K562 (cell line): ENCODE measurements around the gene NFKBIA. TPM values are rescaled to one million over a fixed set of nuclear protein-coding genes. Genes with fewer than 3 reads are reported as not detected.

Experiments
- KDM1A ChIP-seq, 2 experiments: fragments of 450-650 bp; IDR thresholded peaks; 2 replicates each; pipeline ENCODE4 v1.6.1; 2016; ENCODE audit warnings: mild to moderate bottlenecking in 2 of 2
- ZNF449 ChIP-seq: fragments of 250-450 bp; sonication (Bioruptor Pico); IDR thresholded peaks from 2 replicates; pipeline ENCODE4 v1.8.0; 2022; ENCODE audit warnings: moderate library complexity, mild to moderate bottlenecking, inconsistent platforms
- polyA plus RNA-seq, 8 experiments: library from polyadenylated mRNA; depleted of rRNA in 4 of 8; stranded (reverse) in 5 of 8; unstranded in 3 of 8; fragments of >200 nt; fragmentation: Nextera tagmentation in 2 of 8; fragmentation: Illumina TruSeq in 1 of 8; extraction: Ambion mirVana in 2 of 8; extraction: Trizol in 1 of 8; gene quantifications; 2 replicates each; pipeline versions ENCODE4 v1.2.1 to v1.2.3, GENCODE V29; 2011 to 2014; ENCODE audit warnings: inconsistent platforms in 1 of 8, missing spikeins in 1 of 8
- total RNA-seq, 7 experiments: library from RNA; depleted of rRNA in 6 of 7; stranded (reverse); fragments of >200 nt in 6 of 7; fragmentation: Illumina TruSeq in 2 of 7; extraction: Trizol in 2 of 7; gene quantifications; 2 replicates each; pipeline versions ENCODE4 v1.2.1 to v1.2.3, GENCODE V29; 2011 to 2021; ENCODE audit warnings: low replicate concordance in 1 of 7
- TF ChIP-seq, protein P1 (sequence below), 2 experiments: fragments of 450-650 bp; formaldehyde crosslinking in 1 of 2; IDR thresholded peaks; 2 replicates each; pipeline versions ENCODE4 v1.4.0 to v1.6.1; 2014 to 2020; ENCODE audit warnings: mild to moderate bottlenecking in 2 of 2, borderline replicate concordance in 1 of 2, low read depth in 1 of 2

The NFKBIA gene
- total and polyA plus RNA-seq, 9 of the 15 experiments (the other 6 are each of a cell fraction or from before 2014, with no cell fraction given) = 6.9 to 31.8 (median 18.2) TPM

DNA sequence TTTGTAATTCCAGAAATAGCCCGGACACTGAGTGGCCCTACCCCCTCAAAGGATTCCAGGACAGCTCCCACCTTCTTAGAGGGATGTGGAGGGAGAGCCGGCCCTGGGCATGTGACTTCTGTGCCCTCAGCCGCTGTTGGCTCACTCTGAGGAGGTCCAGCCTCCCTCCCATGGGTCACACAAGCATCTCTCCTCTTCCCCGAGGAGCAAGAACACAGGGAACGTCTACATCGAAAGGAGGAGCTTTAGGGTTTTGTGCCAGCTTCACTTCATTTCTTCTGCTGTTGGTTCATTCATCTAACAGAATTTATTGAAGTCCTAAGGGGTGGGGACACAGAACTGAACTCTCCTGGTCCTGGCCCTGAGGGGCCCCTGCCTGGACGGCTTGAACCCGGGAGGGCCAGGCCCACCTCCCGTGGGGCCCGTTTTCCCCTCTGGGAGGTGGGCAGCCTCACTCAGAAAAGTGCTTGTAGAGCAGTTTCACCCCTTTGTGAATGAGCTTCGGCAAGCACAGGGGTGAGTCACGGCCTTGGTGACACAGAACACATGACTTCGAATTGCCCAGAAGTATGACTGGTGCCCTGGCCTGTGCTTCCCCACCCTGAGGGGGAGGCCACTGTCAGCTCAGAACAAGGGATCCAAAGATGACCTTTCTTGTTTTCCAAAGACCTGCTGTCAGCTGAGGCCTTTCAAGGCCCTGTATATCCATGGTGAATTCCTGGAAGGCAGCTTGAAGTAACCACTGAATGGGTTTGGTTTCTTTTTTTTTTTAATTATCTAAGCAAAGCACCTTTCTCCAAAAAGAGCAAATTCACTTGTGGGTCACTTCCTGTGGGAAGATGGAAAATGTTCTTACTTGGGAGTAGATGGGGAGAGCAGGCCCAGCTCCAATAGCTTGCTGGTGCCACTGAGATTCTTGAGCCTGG lies 39.2 kb downstream of the NFKBIA start (continued):
- TF ChIP-seq KDM1A (IDR thresholded peaks at IDR 0.05) = peak; percentile 14 to 49; a peak in 1 of 4 replicates
- TF ChIP-seq, protein P1, sequence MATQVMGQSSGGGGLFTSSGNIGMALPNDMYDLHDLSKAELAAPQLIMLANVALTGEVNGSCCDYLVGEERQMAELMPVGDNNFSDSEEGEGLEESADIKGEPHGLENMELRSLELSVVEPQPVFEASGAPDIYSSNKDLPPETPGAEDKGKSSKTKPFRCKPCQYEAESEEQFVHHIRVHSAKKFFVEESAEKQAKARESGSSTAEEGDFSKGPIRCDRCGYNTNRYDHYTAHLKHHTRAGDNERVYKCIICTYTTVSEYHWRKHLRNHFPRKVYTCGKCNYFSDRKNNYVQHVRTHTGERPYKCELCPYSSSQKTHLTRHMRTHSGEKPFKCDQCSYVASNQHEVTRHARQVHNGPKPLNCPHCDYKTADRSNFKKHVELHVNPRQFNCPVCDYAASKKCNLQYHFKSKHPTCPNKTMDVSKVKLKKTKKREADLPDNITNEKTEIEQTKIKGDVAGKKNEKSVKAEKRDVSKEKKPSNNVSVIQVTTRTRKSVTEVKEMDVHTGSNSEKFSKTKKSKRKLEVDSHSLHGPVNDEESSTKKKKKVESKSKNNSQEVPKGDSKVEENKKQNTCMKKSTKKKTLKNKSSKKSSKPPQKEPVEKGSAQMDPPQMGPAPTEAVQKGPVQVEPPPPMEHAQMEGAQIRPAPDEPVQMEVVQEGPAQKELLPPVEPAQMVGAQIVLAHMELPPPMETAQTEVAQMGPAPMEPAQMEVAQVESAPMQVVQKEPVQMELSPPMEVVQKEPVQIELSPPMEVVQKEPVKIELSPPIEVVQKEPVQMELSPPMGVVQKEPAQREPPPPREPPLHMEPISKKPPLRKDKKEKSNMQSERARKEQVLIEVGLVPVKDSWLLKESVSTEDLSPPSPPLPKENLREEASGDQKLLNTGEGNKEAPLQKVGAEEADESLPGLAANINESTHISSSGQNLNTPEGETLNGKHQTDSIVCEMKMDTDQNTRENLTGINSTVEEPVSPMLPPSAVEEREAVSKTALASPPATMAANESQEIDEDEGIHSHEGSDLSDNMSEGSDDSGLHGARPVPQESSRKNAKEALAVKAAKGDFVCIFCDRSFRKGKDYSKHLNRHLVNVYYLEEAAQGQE (IDR thresholded peaks at IDR 0.05; ENCODE audit: borderline replicate concordance) = no peak
- TF ChIP-seq, protein P1 (CRISPR knock-in tag; IDR thresholded peaks at IDR 0.05; ENCODE audit: low read depth) = no peak
- 0 out of 2 replicates have a peak, but pooled peaks have one; percentile 17 for TF ChIP-seq ZNF449 (CRISPR knock-in tag)
